Neural cell (in vitro differentiated cells): ENCODE measurements around the gene KLHL3. TPM values are rescaled to one million over a fixed set of nuclear protein-coding genes. Genes with fewer than 3 reads are reported as not detected.

Experiments used
- H2AFZ ChIP-seq: fragments of 200-600, 300-800 bp; sonication (generic), shearing (Covaris generic); 2 replicates; pipeline ENCODE4 v1.6.0; 2014; ENCODE audit warnings: low read depth, mild to moderate bottlenecking, antibody characterized with exemption, low read length, moderate library complexity
- H3F3A ChIP-seq: fragments of 200-600 bp; shearing (Covaris generic); 2 replicates; pipeline ENCODE4 v1.6.1; 2016; ENCODE audit warnings: mild to moderate bottlenecking, moderate library complexity, mixed read lengths, antibody characterized with exemption, low read length; ENCODE audit not compliant: insufficient read depth, poor library complexity, severe bottlenecking
- H3K27ac ChIP-seq: fragments of 200-600, 300-800 bp; sonication (generic), shearing (Covaris generic); 2 replicates; pipeline ENCODE4 v1.5.1; 2014; ENCODE audit warnings: mild to moderate bottlenecking, low read length, moderate library complexity
- H3K27me3 ChIP-seq: fragments of 300-800, 200-600 bp; sonication (generic), shearing (Covaris generic); 2 replicates; pipeline ENCODE4 v1.6.0; 2014; ENCODE audit warnings: mild to moderate bottlenecking, low read depth, low read length, moderate library complexity; ENCODE audit not compliant: insufficient read depth
- H3K36me3 ChIP-seq: fragments of 300-800, 200-600 bp; sonication (generic), shearing (Covaris generic); 2 replicates; pipeline ENCODE4 v1.5.1; 2014; ENCODE audit warnings: mild to moderate bottlenecking, antibody characterized with exemption, low read length, moderate library complexity; ENCODE audit not compliant: insufficient read depth
- H3K4me2 ChIP-seq: fragments of 300-800, 200-600 bp; sonication (generic), shearing (Covaris generic); 2 replicates; pipeline ENCODE4 v1.6.0; 2014; ENCODE audit warnings: mild to moderate bottlenecking, low read length
- H3K4me3 ChIP-seq: fragments of 300-800, 200-600 bp; sonication (generic), shearing (Covaris generic); 2 replicates; pipeline ENCODE4 v1.5.1; 2014; ENCODE audit warnings: mild to moderate bottlenecking, low read length, moderate library complexity
- H3K79me2 ChIP-seq: fragments of 200-600 bp; shearing (Covaris generic); replicated peaks from 2 replicates; pipeline ENCODE4 v1.6.0; 2014; ENCODE audit warnings: mild to moderate bottlenecking, low read length, moderate library complexity; ENCODE audit not compliant: insufficient read depth
- H3K9ac ChIP-seq: fragments of 300-800, 200-600 bp; sonication (generic), shearing (Covaris generic); 2 replicates; pipeline ENCODE4 v1.6.1; 2016; ENCODE audit warnings: mild to moderate bottlenecking, low read length, mixed read lengths
- H3K9me2 ChIP-seq: fragments of 200-600 bp; shearing (Covaris generic); 2 replicates; pipeline ENCODE4 v1.6.1; 2016; ENCODE audit warnings: mild to moderate bottlenecking, low read length, mixed read lengths; ENCODE audit not compliant: insufficient read depth
- H3K9me3 ChIP-seq: fragments of 200-600, 300-800 bp; sonication (generic), shearing (Covaris generic); 2 replicates; pipeline ENCODE4 v1.6.1; 2016; ENCODE audit warnings: mild to moderate bottlenecking, mixed run types, low read length, moderate library complexity, mixed read lengths
- H4K20me1 ChIP-seq: fragments of 200-600 bp; shearing (Covaris generic); 2 replicates; pipeline ENCODE4 v1.6.1; 2016; ENCODE audit warnings: mild to moderate bottlenecking, mixed run types; ENCODE audit not compliant: insufficient read depth
- CTCF ChIP-seq: fragments of 450-650 bp; IDR thresholded peaks from 2 replicates; pipeline ENCODE4 v1.5.1; 2014; ENCODE audit warnings: antibody characterized with exemption, mild to moderate bottlenecking, moderate library complexity; ENCODE audit not compliant: poor library complexity, severe bottlenecking
- EP300 ChIP-seq: fragments of 450-650 bp; conservative IDR thresholded peaks from 2 replicates; pipeline ENCODE4 v1.6.1; 2014; ENCODE audit warnings: antibody characterized with exemption, mild to moderate bottlenecking, moderate library complexity; ENCODE audit not compliant: poor library complexity, severe bottlenecking
- EZH2 ChIP-seq: fragments of 200-600, 300-800 bp; shearing (Covaris generic), sonication (generic); IDR thresholded peaks from 2 replicates; pipeline ENCODE4 v1.6.1; 2014; ENCODE audit warnings: antibody characterized with exemption, low read length, borderline replicate concordance, mild to moderate bottlenecking; ENCODE audit not compliant: insufficient read depth, poor library complexity, severe bottlenecking
- MXI1 ChIP-seq: fragments of 450-650 bp; conservative IDR thresholded peaks from 2 replicates; pipeline ENCODE4 v1.6.1; 2014; ENCODE audit warnings: antibody characterized with exemption, mild to moderate bottlenecking; ENCODE audit not compliant: poor library complexity, severe bottlenecking
- POLR2AphosphoS5 ChIP-seq: IDR thresholded peaks from 2 replicates; pipeline ENCODE4 v1.6.1; 2012
- RAD21 ChIP-seq: fragments of 450-650 bp; conservative IDR thresholded peaks from 2 replicates; pipeline ENCODE4 v1.6.1; 2014; ENCODE audit warnings: antibody characterized with exemption, mild to moderate bottlenecking, moderate library complexity
- REST ChIP-seq: IDR thresholded peaks from 2 replicates; pipeline ENCODE4 v1.6.1; 2012; ENCODE audit warnings: borderline replicate concordance
- SMC3 ChIP-seq: fragments of 450-650 bp; conservative IDR thresholded peaks from 2 replicates; pipeline ENCODE4 v1.6.1; 2014; ENCODE audit warnings: antibody characterized with exemption, mild to moderate bottlenecking, moderate library complexity; ENCODE audit not compliant: poor library complexity
- TAF1 ChIP-seq: IDR thresholded peaks from 2 replicates; pipeline ENCODE4 v1.6.1; 2012; ENCODE audit warnings: low read depth
- polyA plus RNA-seq: library from polyadenylated mRNA; depleted of rRNA; stranded (reverse); fragments of >200 nt; gene quantifications from 2 replicates; pipeline ENCODE4 v1.2.3, GENCODE V29; 2014

Gene KLHL3
- polyA plus RNA-seq, 1 donor from 2014 or later: 12.9 TPM

- Histone ChIP-seq H3K36me3 (peaks cover 3% of the 10 kb centered on the region), H3K79me2 (peaks cover 39% of the 10 kb centered on the region), H3F3A (no peaks in the 10 kb centered on the region), H3K9me3 (no peaks in the 10 kb centered on the region), H3K27ac (peak overlapping the region; percentile 99), H3K27me3 (no peaks in the 10 kb centered on the region), H2AFZ (peak overlapping the region; percentile 86), H3K9ac (peak overlapping the region; percentile 100), H3K4me3 (peak overlapping the region; percentile 73), H4K20me1 (peaks cover 31% of the 10 kb centered on the region), H3K4me2 (peak overlapping the region; percentile 73), H3K9me2 (no peaks in the 10 kb centered on the region)
- TF ChIP-seq CTCF: no peak
- TF ChIP-seq MXI1: peak; percentile 87
These were observed 19.3 kb upstream of the KLHL3 start for GRCh38 chr5:137754961-137755762.

GRCh38 chr5:137754188-137754960, 18.5 kb upstream of the KLHL3 start, which contains the start of gene HNRNPA0:
Gene HNRNPA0, minus strand, starts transcription at chr5:137754363. Its CDS starts 297 bp downstream, at chr5:137754066.
- Histone ChIP-seq H3K4me2 (peak within 1 kb of the TSS; percentile 99), H3K9me3 (no peaks in the 10 kb centered on the region), H3K9me2 (no peaks in the 10 kb centered on the region), H3K27ac (peak within 1 kb of the TSS; percentile 99), H3K36me3 (peaks cover 3% of the 10 kb centered on the region), H3K4me3 (peak within 1 kb of the TSS; percentile 73), H2AFZ (peak within 1 kb of the TSS; percentile 91), H3K27me3 (no peaks in the 10 kb centered on the region), H3F3A (no peaks in the 10 kb centered on the region), H4K20me1 (peaks cover 39% of the 10 kb centered on the region), H3K79me2 (peaks cover 47% of the 10 kb centered on the region), H3K9ac (peak within 1 kb of the TSS; percentile 100)
- TF ChIP-seq TAF1: peak; percentile 99
- peak; percentile 98 for TF ChIP-seq REST
- peak; percentile 100 for TF ChIP-seq EP300
- TF ChIP-seq POLR2AphosphoS5: peak; percentile 99
- TF ChIP-seq MXI1: no peak
- peak; percentile 38 for TF ChIP-seq CTCF
- TF ChIP-seq RAD21: no peak
- TF ChIP-seq EZH2: no peak
- peak; percentile 11 for TF ChIP-seq SMC3
